Neural cell (in vitro differentiated cells): ENCODE data around the gene KCNK10. TPM values are rescaled to one million over a fixed set of nuclear protein-coding genes. Genes with fewer than 3 reads are reported as not detected.
A peak's percentile ranks its signal among the peaks of the same experiment; 100 is the strongest.

Experiments used
- H2AFZ ChIP-seq: fragments of 200-600, 300-800 bp; sonication (generic), shearing (Covaris generic); 2 replicates; pipeline ENCODE4 v1.6.0; 2014; ENCODE audit warnings: low read depth, mild to moderate bottlenecking, antibody characterized with exemption, low read length, moderate library complexity
- H3F3A ChIP-seq: fragments of 200-600 bp; shearing (Covaris generic); 2 replicates; pipeline ENCODE4 v1.6.1; 2016; ENCODE audit warnings: mild to moderate bottlenecking, moderate library complexity, mixed read lengths, antibody characterized with exemption, low read length; ENCODE audit not compliant: insufficient read depth, poor library complexity, severe bottlenecking
- H3K27ac ChIP-seq: fragments of 200-600, 300-800 bp; sonication (generic), shearing (Covaris generic); 2 replicates; pipeline ENCODE4 v1.5.1; 2014; ENCODE audit warnings: mild to moderate bottlenecking, low read length, moderate library complexity
- H3K27me3 ChIP-seq: fragments of 300-800, 200-600 bp; sonication (generic), shearing (Covaris generic); 2 replicates; pipeline ENCODE4 v1.6.0; 2014; ENCODE audit warnings: mild to moderate bottlenecking, low read depth, low read length, moderate library complexity; ENCODE audit not compliant: insufficient read depth
- H3K36me3 ChIP-seq: fragments of 300-800, 200-600 bp; sonication (generic), shearing (Covaris generic); 2 replicates; pipeline ENCODE4 v1.5.1; 2014; ENCODE audit warnings: mild to moderate bottlenecking, antibody characterized with exemption, low read length, moderate library complexity; ENCODE audit not compliant: insufficient read depth
- H3K4me2 ChIP-seq: fragments of 300-800, 200-600 bp; sonication (generic), shearing (Covaris generic); 2 replicates; pipeline ENCODE4 v1.6.0; 2014; ENCODE audit warnings: mild to moderate bottlenecking, low read length
- H3K4me3 ChIP-seq: fragments of 300-800, 200-600 bp; sonication (generic), shearing (Covaris generic); 2 replicates; pipeline ENCODE4 v1.5.1; 2014; ENCODE audit warnings: mild to moderate bottlenecking, low read length, moderate library complexity
- H3K79me2 ChIP-seq: fragments of 200-600 bp; shearing (Covaris generic); replicated peaks from 2 replicates; pipeline ENCODE4 v1.6.0; 2014; ENCODE audit warnings: mild to moderate bottlenecking, low read length, moderate library complexity; ENCODE audit not compliant: insufficient read depth
- H3K9ac ChIP-seq: fragments of 300-800, 200-600 bp; sonication (generic), shearing (Covaris generic); 2 replicates; pipeline ENCODE4 v1.6.1; 2016; ENCODE audit warnings: mild to moderate bottlenecking, low read length, mixed read lengths
- H3K9me2 ChIP-seq: fragments of 200-600 bp; shearing (Covaris generic); 2 replicates; pipeline ENCODE4 v1.6.1; 2016; ENCODE audit warnings: mild to moderate bottlenecking, low read length, mixed read lengths; ENCODE audit not compliant: insufficient read depth
- H3K9me3 ChIP-seq: fragments of 200-600, 300-800 bp; sonication (generic), shearing (Covaris generic); 2 replicates; pipeline ENCODE4 v1.6.1; 2016; ENCODE audit warnings: mild to moderate bottlenecking, mixed run types, low read length, moderate library complexity, mixed read lengths
- H4K20me1 ChIP-seq: fragments of 200-600 bp; shearing (Covaris generic); 2 replicates; pipeline ENCODE4 v1.6.1; 2016; ENCODE audit warnings: mild to moderate bottlenecking, mixed run types; ENCODE audit not compliant: insufficient read depth
- EP300 ChIP-seq: fragments of 450-650 bp; conservative IDR thresholded peaks from 2 replicates; pipeline ENCODE4 v1.6.1; 2014; ENCODE audit warnings: antibody characterized with exemption, mild to moderate bottlenecking, moderate library complexity; ENCODE audit not compliant: poor library complexity, severe bottlenecking
- EZH2 ChIP-seq: fragments of 200-600, 300-800 bp; shearing (Covaris generic), sonication (generic); IDR thresholded peaks from 2 replicates; pipeline ENCODE4 v1.6.1; 2014; ENCODE audit warnings: antibody characterized with exemption, low read length, borderline replicate concordance, mild to moderate bottlenecking; ENCODE audit not compliant: insufficient read depth, poor library complexity, severe bottlenecking
- MXI1 ChIP-seq: fragments of 450-650 bp; conservative IDR thresholded peaks from 2 replicates; pipeline ENCODE4 v1.6.1; 2014; ENCODE audit warnings: antibody characterized with exemption, mild to moderate bottlenecking; ENCODE audit not compliant: poor library complexity, severe bottlenecking
- POLR2AphosphoS5 ChIP-seq: IDR thresholded peaks from 2 replicates; pipeline ENCODE4 v1.6.1; 2012
- RAD21 ChIP-seq: fragments of 450-650 bp; conservative IDR thresholded peaks from 2 replicates; pipeline ENCODE4 v1.6.1; 2014; ENCODE audit warnings: antibody characterized with exemption, mild to moderate bottlenecking, moderate library complexity
- REST ChIP-seq: IDR thresholded peaks from 2 replicates; pipeline ENCODE4 v1.6.1; 2012; ENCODE audit warnings: borderline replicate concordance
- SMC3 ChIP-seq: fragments of 450-650 bp; conservative IDR thresholded peaks from 2 replicates; pipeline ENCODE4 v1.6.1; 2014; ENCODE audit warnings: antibody characterized with exemption, mild to moderate bottlenecking, moderate library complexity; ENCODE audit not compliant: poor library complexity
- TAF1 ChIP-seq: IDR thresholded peaks from 2 replicates; pipeline ENCODE4 v1.6.1; 2012; ENCODE audit warnings: low read depth
- polyA plus RNA-seq: library from polyadenylated mRNA; depleted of rRNA; stranded (reverse); fragments of >200 nt; gene quantifications from 2 replicates; pipeline ENCODE4 v1.2.3, GENCODE V29; 2014
- TF ChIP-seq, protein P1 (sequence below): fragments of 450-650 bp; IDR thresholded peaks from 2 replicates; pipeline ENCODE4 v1.5.1; 2014; ENCODE audit warnings: antibody characterized with exemption, mild to moderate bottlenecking, moderate library complexity; ENCODE audit not compliant: poor library complexity, severe bottlenecking

KCNK10 gene
- polyA plus RNA-seq, 1 donor from 2014 or later = 6.9 TPM

GRCh38 chr14:88322504-88323085, 474 bp downstream of the KCNK10 start:
- Histone ChIP-seq H3K9me2 (no peaks in the 10 kb centered on the region), H3K4me3 (peak overlapping the region; percentile 89), H2AFZ (peak overlapping the region; percentile 24), H3K9me3 (no peaks in the 10 kb centered on the region), H3K4me2 (peak overlapping the region; percentile 87), H3K79me2 (peaks cover 22% of the 10 kb centered on the region), H3K9ac (peak overlapping the region; percentile 92), H3K36me3 (no peaks in the 10 kb centered on the region), H3F3A (peaks cover 4% of the 10 kb centered on the region), H3K27me3 (peaks cover 19% of the 10 kb centered on the region), H3K27ac (peak overlapping the region; percentile 74), H4K20me1 (no peaks in the 10 kb centered on the region)
- TF ChIP-seq EZH2 (no peak), TAF1 (peak; percentile 23), MXI1 (peak; percentile 37), POLR2AphosphoS5 (peak; percentile 41)

DNA sequence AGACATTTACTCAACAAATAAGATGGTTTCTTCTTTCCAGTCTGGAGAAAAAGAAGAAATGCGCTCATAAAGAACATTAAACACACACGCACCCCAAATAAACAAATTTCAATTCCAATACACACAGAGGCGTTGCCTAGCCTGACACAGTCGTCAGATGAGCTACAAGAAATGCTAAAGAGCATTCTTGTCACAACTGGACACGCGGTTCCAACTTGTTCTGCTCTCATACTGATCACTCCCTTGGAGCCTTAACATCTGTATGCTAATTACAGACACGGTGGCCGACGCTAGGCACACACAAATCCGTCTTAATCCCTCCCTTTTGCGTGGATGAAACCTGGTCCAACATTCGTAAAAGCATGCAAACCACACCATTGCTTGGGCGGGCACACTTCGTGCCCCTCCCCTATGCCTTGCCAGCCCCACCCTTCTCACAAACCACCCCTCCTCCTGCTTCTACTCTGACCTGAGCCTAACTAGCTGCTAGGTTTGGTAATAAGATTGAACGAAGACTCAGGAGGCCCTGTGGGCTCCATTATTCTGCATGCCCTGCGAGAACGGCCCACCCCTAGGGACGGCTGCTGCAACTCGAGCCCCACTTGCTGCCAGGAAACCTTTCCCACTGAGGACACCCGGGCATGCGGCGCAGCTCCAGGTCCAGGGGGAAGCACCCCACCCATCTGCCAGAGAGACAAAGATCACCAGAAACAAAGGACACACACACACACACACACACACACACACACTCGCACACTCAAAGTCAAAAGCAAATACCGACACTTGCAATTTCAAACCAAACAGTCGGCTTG, 1.2 kb downstream of the KCNK10 start:
- Histone ChIP-seq H3K9me2 (no peaks in the 10 kb centered on the region), H3K27ac (peak overlapping the region; percentile 74), H3K36me3 (no peaks in the 10 kb centered on the region), H4K20me1 (no peaks in the 10 kb centered on the region), H3K9me3 (no peaks in the 10 kb centered on the region), H3F3A (peaks cover 4% of the 10 kb centered on the region), H3K4me3 (peak overlapping the region; percentile 89), H3K27me3 (peaks cover 19% of the 10 kb centered on the region), H3K4me2 (peak overlapping the region; percentile 87), H3K79me2 (peaks cover 23% of the 10 kb centered on the region), H3K9ac (peak overlapping the region; percentile 92), H2AFZ (peak overlapping the region; percentile 24)
- TF ChIP-seq SMC3 = no peak
- no peak for TF ChIP-seq POLR2AphosphoS5
- no peak for TF ChIP-seq RAD21
- no peak for TF ChIP-seq EZH2
- no peak for TF ChIP-seq TAF1
- TF ChIP-seq, protein P1, sequence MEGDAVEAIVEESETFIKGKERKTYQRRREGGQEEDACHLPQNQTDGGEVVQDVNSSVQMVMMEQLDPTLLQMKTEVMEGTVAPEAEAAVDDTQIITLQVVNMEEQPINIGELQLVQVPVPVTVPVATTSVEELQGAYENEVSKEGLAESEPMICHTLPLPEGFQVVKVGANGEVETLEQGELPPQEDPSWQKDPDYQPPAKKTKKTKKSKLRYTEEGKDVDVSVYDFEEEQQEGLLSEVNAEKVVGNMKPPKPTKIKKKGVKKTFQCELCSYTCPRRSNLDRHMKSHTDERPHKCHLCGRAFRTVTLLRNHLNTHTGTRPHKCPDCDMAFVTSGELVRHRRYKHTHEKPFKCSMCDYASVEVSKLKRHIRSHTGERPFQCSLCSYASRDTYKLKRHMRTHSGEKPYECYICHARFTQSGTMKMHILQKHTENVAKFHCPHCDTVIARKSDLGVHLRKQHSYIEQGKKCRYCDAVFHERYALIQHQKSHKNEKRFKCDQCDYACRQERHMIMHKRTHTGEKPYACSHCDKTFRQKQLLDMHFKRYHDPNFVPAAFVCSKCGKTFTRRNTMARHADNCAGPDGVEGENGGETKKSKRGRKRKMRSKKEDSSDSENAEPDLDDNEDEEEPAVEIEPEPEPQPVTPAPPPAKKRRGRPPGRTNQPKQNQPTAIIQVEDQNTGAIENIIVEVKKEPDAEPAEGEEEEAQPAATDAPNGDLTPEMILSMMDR = no peak
- peak; percentile 4 for TF ChIP-seq REST
- TF ChIP-seq MXI1 = no peak
- no peak for TF ChIP-seq EP300
